Nephron progenitor cell (in vitro differentiated cells): ENCODE data around the gene PPT1.

Source experiments
- DNase-seq: peaks from one replicate; pipeline ENCODE4 v3.0.0; 2021
- H3K27ac Mint-ChIP-seq: 2 replicates; pipeline ENCODE4 v1.8.0; 2021; ENCODE audit warnings: mild to moderate bottlenecking, moderate library complexity, mixed read lengths
- H3K27me3 Mint-ChIP-seq: 2 replicates; pipeline ENCODE4 v1.8.0; 2021; ENCODE audit warnings: mild to moderate bottlenecking, low read depth, mixed read lengths; ENCODE audit not compliant: poor library complexity
- H3K36me3 Mint-ChIP-seq: 2 replicates; pipeline ENCODE4 v1.8.0; 2021; ENCODE audit warnings: low read depth, mixed read lengths
- H3K4me1 Mint-ChIP-seq: 2 replicates; pipeline ENCODE4 v1.8.0; 2021; ENCODE audit warnings: mixed read lengths
- H3K4me3 Mint-ChIP-seq: 2 replicates; pipeline ENCODE4 v1.8.0; 2021; ENCODE audit warnings: mild to moderate bottlenecking, moderate library complexity, mixed read lengths
- H3K9me3 Mint-ChIP-seq: 2 replicates; pipeline ENCODE4 v1.8.0; 2021; ENCODE audit warnings: mild to moderate bottlenecking, moderate library complexity, mixed read lengths
- TF ChIP-seq, protein P1 (sequence below): fragments of 200-600 bp; sonication (generic); IDR thresholded peaks from 2 replicates; pipeline ENCODE4 v1.5.0; 2021; ENCODE audit warnings: antibody characterized with exemption

The PPT1 gene

DNA sequence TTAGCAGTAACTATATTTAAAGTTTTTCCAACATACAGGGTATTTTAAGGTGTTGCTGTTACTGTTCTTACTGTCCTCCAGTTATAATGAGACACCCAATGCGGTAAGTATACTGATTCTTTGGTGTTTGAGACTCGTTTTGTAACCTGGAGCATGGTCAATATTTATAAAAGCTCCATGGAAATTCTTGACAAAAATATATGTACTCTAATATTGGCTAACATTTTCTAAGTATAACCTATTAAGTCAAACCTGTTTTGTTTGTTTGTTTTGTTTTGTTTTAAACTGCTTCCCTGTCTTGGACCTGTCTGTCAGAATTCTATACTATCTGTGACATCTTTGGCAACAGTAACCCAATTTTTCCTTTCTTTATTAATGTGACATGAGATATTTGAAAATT, 72.4 kb downstream of the PPT1 start:
- no peak for DNase-seq
- Mint-ChIP-seq H3K27ac (no peak overlapping the region), H3K36me3 (no peaks in the 10 kb centered on the region), H3K4me3 (no peak overlapping the region), H3K9me3 (peaks cover 32% of the 10 kb centered on the region), H3K27me3 (peaks cover 12% of the 10 kb centered on the region), H3K4me1 (no peaks in the 10 kb centered on the region)
- TF ChIP-seq, protein P1, sequence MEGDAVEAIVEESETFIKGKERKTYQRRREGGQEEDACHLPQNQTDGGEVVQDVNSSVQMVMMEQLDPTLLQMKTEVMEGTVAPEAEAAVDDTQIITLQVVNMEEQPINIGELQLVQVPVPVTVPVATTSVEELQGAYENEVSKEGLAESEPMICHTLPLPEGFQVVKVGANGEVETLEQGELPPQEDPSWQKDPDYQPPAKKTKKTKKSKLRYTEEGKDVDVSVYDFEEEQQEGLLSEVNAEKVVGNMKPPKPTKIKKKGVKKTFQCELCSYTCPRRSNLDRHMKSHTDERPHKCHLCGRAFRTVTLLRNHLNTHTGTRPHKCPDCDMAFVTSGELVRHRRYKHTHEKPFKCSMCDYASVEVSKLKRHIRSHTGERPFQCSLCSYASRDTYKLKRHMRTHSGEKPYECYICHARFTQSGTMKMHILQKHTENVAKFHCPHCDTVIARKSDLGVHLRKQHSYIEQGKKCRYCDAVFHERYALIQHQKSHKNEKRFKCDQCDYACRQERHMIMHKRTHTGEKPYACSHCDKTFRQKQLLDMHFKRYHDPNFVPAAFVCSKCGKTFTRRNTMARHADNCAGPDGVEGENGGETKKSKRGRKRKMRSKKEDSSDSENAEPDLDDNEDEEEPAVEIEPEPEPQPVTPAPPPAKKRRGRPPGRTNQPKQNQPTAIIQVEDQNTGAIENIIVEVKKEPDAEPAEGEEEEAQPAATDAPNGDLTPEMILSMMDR = no peak

GRCh38 chr1:40023379-40023944, 73.6 kb downstream of the PPT1 start:
- peaks cover 37% of the 10 kb centered on the region for H3K9me3 Mint-ChIP-seq
- DNase-seq = no peak
- no peak overlapping the region for H3K4me3 Mint-ChIP-seq
- no peaks in the 10 kb centered on the region for H3K4me1 Mint-ChIP-seq
- peaks cover 16% of the 10 kb centered on the region for H3K27me3 Mint-ChIP-seq
- TF ChIP-seq, protein P1 = no peak
- no peaks in the 10 kb centered on the region for H3K36me3 Mint-ChIP-seq
- H3K27ac Mint-ChIP-seq = no peak overlapping the region
